Spinal cord (tissue), 10 donors: Measurements from ENCODE around the gene TES. TPM values are rescaled to one million over a fixed set of nuclear protein-coding genes. Genes with fewer than 3 reads are reported as not detected.
A peak's percentile ranks its signal among the peaks of the same experiment; 100 is the strongest.
"Not testable (repeated sequence)": the region's sequence is repeated elsewhere in the genome, so short reads cannot be mapped to it uniquely, and the experiment has no call there.

ENCODE experiments used
- DNase-seq, 6 donors: peaks; one replicate each; pipeline versions ENCODE4 v3.0.0 to v3.0.0-alpha.2; 2013 to 2015; ENCODE audit warnings: low spot score in 6 of 6, low read depth in 4 of 6
- H3K27ac ChIP-seq: one replicate; pipeline ENCODE4 v1.5.1; 2013; ENCODE audit warnings: low read depth, low read length, control low read depth
- H3K27me3 ChIP-seq: one replicate; pipeline ENCODE4 v1.6.1; 2013; ENCODE audit warnings: low read length; ENCODE audit not compliant: control insufficient read depth, insufficient read depth
- H3K36me3 ChIP-seq: one replicate; pipeline ENCODE4 v1.6.1; 2013; ENCODE audit warnings: low read length; ENCODE audit not compliant: control insufficient read depth, insufficient read depth
- H3K4me1 ChIP-seq: one replicate; pipeline ENCODE4 v1.6.1; 2013; ENCODE audit warnings: low read length; ENCODE audit not compliant: control insufficient read depth, insufficient read depth
- H3K4me3 ChIP-seq: one replicate; pipeline ENCODE4 v1.5.1; 2013; ENCODE audit warnings: low read depth, low read length, control low read depth
- H3K9me3 ChIP-seq: one replicate; pipeline ENCODE4 v1.6.1; 2013; ENCODE audit warnings: low read length; ENCODE audit not compliant: control insufficient read depth, insufficient read depth
- WGBS: methylation state at CpG from one replicate; pipeline ENCODE4 v1.1.5; 2013; ENCODE audit warnings: missing lambda C conversion rate; ENCODE audit not compliant: insufficient coverage; 5-methylcytosine and 5-hydroxymethylcytosine counted together
- polyA plus RNA-seq, 2 donors: library from polyadenylated mRNA; unstranded; fragments of 120-200 nt; gene quantifications; one replicate each; pipeline ENCODE4 v1.2.1, GENCODE V29; 2013; ENCODE audit not compliant: insufficient read length in 2 of 2
- total RNA-seq, 2 donors: library from RNA; depleted of rRNA in 1 of 2; stranded (reverse); fragments of 120-200 nt in 1 of 2; fragments of >200 nt in 1 of 2; gene quantifications; one replicate each; pipeline versions ENCODE4 v1.2.3 to v1.2.4, GENCODE V29; 2013 to 2014
- donor health status: healthy.

Gene TES
- total and polyA plus RNA-seq, 4 donors: 13.1 to 35.4 (median 21.0) TPM

DNA sequence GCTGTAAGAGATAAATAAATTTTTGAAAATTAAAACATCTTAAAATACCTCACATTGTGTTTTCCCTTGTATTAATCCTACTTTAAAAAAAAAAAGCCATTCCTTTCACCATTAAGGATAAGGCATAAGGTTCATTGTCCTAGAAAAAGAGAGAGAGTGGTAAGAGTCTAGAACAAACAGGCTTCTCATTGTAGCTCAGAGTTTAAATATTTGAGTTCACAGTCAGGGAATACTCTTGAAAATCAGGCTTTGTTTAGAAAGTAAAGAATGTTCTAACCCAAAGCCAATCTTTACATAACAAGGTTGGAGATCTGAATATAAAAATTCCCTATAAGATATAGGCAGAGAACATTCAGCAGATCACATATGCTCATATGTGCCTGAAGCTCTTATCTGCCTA, 40.2 kb upstream of the TES start:
- no peak overlapping the region for H3K27ac ChIP-seq
- DNase-seq: no peak
- no peaks in the 10 kb centered on the region for H3K4me1 ChIP-seq
- H3K9me3 ChIP-seq: no peaks in the 10 kb centered on the region
- no peaks in the 10 kb centered on the region for H3K27me3 ChIP-seq
- no peaks in the 10 kb centered on the region for H3K36me3 ChIP-seq
- H3K4me3 ChIP-seq: no peak overlapping the region

DNA sequence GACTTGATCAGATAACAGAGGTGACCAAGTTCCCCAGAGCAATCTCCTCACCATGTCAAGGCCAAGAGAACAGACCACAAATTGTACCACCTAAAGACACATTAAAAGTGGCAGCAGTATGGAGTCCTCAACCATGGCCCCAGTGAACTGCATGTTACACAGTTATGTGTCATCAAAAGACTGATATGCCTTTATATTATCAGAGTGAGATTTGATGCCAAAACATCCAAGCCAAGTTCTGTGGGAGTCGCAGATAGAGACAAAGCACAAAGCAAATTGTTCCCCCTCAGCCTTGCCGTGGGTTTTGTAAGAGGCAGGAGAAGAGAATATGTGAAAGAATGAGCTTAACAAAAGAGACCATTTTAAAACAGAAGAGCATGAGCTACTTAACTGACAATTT, 39.2 kb upstream of the TES start:
- H3K27ac ChIP-seq: no peak overlapping the region
- H3K36me3 ChIP-seq: no peaks in the 10 kb centered on the region
- WGBS: no CpG with 5 or more reads among the region's 2 CpGs
- H3K9me3 ChIP-seq: no peaks in the 10 kb centered on the region
- DNase-seq: no peak
- H3K27me3 ChIP-seq: no peaks in the 10 kb centered on the region
- no peaks in the 10 kb centered on the region for H3K4me1 ChIP-seq
- H3K4me3 ChIP-seq: no peak overlapping the region

DNA sequence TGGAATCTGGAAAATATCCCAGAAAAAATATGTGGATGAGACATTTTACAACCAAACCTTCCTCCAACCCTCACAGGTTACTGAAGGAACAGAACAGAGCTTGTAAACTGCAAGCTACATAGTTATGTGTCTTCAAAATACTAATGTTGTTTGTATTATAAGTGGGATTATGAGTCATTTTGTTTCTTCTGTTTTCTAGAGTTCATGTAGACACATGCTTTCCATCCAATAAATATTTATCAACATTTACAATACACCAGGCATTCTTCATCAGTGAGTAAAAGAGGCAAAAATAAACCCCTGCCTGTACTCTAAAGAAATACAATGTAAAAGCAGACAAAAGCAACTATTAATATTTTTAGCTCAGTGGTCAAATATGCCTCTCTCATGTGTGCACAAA, 38.0 kb upstream of the TES start:
- Histone ChIP-seq H3K27ac (no peak overlapping the region), H3K9me3 (no peaks in the 10 kb centered on the region), H3K4me3 (no peak overlapping the region), H3K4me1 (no peaks in the 10 kb centered on the region), H3K27me3 (no peaks in the 10 kb centered on the region), H3K36me3 (no peaks in the 10 kb centered on the region)
- DNase-seq: no peak

DNA sequence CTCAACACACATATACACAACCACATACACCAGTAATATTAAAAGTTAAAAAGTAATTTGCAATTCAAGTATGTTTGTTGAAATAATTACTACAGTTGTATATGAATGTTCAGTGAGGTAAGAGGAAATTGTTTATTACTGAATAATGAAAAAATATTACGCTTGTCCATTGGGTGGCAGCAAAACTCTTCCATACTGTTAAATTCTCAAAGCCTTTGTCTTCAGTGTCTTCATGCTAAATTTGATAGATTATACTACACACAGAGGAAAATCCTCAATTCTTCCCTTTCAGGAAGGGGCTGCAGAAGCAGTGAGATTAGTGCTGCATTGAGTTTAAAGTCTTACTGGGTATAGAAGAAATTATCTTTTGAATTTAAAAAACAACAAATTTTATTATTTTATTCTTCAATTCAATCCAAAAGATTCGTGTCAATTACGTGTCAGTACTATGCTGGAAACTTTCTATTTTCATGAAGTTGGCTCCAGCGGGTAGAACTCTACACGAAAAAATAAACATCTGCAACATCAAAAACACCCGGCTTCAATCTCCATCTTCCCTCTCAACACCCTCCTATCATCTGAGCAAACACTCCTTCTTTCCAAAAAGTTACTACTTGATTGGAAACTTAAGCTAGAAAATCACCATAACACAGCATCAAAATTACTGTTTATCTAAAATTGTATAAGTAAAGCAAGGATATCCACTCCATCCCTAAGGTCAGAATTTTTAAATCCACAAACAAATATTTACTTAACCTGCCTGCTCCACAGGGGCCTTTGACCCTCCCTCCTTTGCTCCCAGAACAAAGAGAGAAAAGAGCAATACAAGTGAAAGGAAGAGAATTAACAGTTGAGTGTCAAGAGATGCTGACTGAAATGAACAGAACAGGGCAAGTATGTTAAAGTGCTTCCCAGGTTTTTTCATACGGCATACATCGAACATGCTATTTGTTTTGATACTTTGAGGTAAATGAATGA, 37.0 kb upstream of the TES start:
- Histone ChIP-seq H3K27ac (no peak overlapping the region), H3K4me1 (no peaks in the 10 kb centered on the region), H3K4me3 (no peak overlapping the region), H3K36me3 (no peaks in the 10 kb centered on the region), H3K9me3 (no peaks in the 10 kb centered on the region), H3K27me3 (no peaks in the 10 kb centered on the region)
- 38% methylated on average over 3 of the region's 8 CpGs for WGBS
- DNase-seq: peak; percentile 24 to 92 (median 42)

DNA sequence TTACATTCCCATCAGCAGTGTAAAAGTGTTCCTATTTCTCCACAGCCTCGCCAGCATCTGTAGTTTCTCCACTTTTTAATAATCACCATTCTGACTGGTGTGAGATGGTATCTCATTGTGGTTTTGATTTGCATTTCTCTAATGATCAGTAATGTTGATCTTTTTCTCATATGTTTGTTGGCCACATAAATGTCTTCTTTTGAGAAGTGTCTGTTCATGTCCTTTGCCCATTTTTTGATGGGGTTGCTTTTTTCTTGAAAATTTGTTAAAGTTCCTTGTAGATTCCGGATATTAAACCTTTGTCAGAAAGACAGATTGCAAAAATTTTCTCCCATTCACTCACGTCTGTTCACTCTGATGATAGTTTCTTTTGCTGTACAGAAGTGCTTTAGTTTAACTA, 35.2 kb upstream of the TES start:
- not testable (repeated sequence) for H3K4me1 ChIP-seq, H3K4me3 ChIP-seq, DNase-seq, H3K9me3 ChIP-seq, H3K27me3 ChIP-seq, H3K27ac ChIP-seq, H3K36me3 ChIP-seq
- WGBS: no CpG with 5 or more reads among the region's 3 CpGs

DNA sequence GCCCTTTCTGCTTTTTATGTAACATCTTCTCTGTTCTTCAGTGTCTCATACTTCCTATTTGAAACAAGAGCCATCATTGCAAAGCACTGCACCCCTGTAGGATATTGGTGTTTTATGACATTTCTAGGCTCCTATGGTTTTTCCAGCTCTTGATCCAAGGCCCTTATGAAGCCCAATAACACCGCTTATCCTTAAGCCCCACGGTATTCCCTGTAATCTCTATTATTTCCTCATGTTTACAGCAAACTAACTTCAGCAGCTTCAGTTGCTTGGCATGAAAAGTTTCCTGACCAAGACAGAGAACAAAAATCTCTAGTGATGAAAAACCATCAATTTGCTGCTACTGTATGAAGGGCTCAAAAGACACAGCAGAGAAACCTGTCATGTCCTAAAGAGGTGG, 34.1 kb upstream of the TES start:
- Histone ChIP-seq H3K36me3 (no peaks in the 10 kb centered on the region), H3K9me3 (no peaks in the 10 kb centered on the region), H3K4me3 (no peak overlapping the region), H3K4me1 (no peaks in the 10 kb centered on the region), H3K27me3 (no peaks in the 10 kb centered on the region), H3K27ac (no peak overlapping the region)
- 100% methylated on average over 1 of the region's 2 CpGs for WGBS
- DNase-seq: no peak

DNA sequence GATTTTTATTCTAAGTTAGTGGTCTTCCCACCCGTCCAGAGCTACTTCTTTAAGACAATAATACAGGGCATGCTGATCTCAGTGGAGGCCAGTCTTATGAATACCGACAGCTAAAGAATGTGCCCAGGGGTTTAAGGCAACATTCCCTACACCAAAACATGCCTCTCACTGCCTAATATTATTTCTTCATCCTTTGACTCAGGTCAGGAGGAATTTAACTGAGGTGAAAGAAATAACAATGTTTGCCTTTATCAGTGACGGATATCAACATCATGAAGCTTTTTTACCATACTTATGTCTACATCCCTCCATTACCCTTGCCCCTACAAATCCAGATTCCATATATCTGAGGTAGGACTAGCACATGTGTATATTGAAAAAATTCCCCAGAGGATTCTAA, 33.3 kb upstream of the TES start:
- WGBS: no CpG with 5 or more reads among the region's 3 CpGs
- DNase-seq: no peak
- Histone ChIP-seq H3K4me1 (no peaks in the 10 kb centered on the region), H3K27ac (no peak overlapping the region), H3K9me3 (no peaks in the 10 kb centered on the region), H3K36me3 (no peaks in the 10 kb centered on the region), H3K4me3 (no peak overlapping the region), H3K27me3 (no peaks in the 10 kb centered on the region)

DNA sequence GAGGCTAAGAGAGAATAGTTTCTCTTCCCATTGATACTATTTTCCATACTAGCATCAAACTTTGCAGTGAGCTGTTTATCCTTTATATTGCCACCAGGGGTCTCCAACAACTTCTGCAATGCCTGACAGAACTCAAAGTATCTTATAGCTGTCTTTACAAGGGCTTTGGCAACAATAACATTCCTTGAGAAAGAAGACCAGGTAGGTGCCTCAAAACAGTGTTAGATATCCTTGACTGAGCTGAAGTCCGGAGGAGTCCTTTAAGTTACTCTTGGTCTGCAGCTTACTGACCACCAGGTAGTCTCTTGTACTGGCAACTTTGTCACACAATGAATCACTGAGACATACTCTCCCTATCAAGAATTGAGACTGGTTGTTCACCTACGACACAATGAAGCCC, 30.0 kb upstream of the TES start:
- Histone ChIP-seq H3K9me3 (no peaks in the 10 kb centered on the region), H3K27ac (no peak overlapping the region), H3K36me3 (no peaks in the 10 kb centered on the region), H3K4me1 (no peaks in the 10 kb centered on the region), H3K27me3 (no peaks in the 10 kb centered on the region), H3K4me3 (no peak overlapping the region)
- 75% methylated on average over 1 of the region's 2 CpGs for WGBS
- DNase-seq: peak in 4 of 6 donors; percentile 2 to 82 (median 27)

DNA sequence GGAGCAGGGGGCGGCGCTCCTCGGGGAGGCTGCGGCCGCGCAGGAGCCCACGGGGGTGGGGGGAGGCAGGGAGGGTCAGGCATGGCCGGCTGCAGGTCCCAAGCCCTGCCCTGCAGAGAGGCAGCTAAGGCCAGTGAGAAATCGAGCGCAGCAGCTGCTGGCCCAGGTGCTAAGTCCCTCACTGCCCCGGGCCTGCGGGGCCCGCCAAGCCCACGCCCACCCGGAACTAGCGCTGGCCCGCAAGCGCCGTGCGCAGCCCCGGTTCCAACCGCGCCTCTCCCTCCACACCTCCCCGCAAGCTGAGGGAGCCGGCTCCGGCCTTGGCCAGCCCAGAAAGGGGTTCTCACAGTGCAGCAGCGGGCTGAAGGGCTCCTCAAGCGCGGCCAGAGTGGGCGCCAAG, 28.3 kb upstream of the TES start:
- DNase-seq: no peak
- 88% methylated on average over 30 of the region's 30 CpGs for WGBS
- H3K9me3 ChIP-seq: no peaks in the 10 kb centered on the region
- H3K36me3 ChIP-seq: no peaks in the 10 kb centered on the region
- no peak overlapping the region for H3K4me3 ChIP-seq
- no peak overlapping the region for H3K27ac ChIP-seq
- no peaks in the 10 kb centered on the region for H3K4me1 ChIP-seq
- no peaks in the 10 kb centered on the region for H3K27me3 ChIP-seq

DNA sequence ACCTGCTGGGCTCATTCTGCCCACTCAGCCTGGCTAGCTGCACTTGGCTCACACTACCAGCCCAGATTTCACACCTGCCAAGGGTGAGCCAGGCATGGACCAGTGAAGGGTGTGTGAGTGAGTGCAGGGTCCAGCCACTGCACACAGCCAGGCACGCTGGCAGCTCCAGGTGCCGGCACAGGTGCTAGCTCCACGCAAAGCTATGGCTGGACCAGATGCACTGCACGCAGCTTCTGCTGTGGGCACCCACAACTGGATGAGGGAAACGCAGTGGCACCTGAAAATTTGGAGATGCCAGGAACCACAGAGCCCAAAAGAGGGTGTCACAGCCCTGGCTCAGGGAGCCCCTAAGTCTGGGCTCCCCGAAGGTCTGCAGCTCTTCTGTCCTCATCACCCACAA, 24.9 kb upstream of the TES start:
- Histone ChIP-seq H3K4me1 (no peaks in the 10 kb centered on the region), H3K27me3 (no peaks in the 10 kb centered on the region), H3K4me3 (no peak overlapping the region), H3K27ac (no peak overlapping the region), H3K36me3 (no peaks in the 10 kb centered on the region), H3K9me3 (peaks cover 1% of the 10 kb centered on the region)
- DNase-seq: no peak
- WGBS: 95% methylated on average over 5 of the region's 6 CpGs
